ENCODE results near the gene ARPC1B. TPM values are rescaled to one million over a fixed set of nuclear protein-coding genes. Genes with fewer than 3 reads are reported as not detected.
"Not testable (repeated sequence)": the region's sequence is repeated elsewhere in the genome, so short reads cannot be mapped to it uniquely, and the experiment has no call there.

ARPC1B gene
- total RNA-seq, 1 donor: 186 TPM

- H3K4me3 ChIP-seq (ENCODE audit: low read depth, low read length): no peak overlapping the region
- TF ChIP-seq CTCF (IDR thresholded peaks at IDR 0.05; ENCODE audit: insufficient read depth, low read depth, low read length): no peak
- no peak for DNase-seq (ENCODE audit: low read depth)
Observed at GRCh38 chr7:99410635-99411034, 36.1 kb downstream of the ARPC1B start.

GRCh38 chr7:99415513-99416127 lies 41.1 kb downstream of the ARPC1B start:
- peak; percentile 74 for TF ChIP-seq CTCF (IDR thresholded peaks at IDR 0.05; ENCODE audit: insufficient read depth, low read depth, low read length)
- H3K4me3 ChIP-seq (ENCODE audit: low read depth, low read length): not testable (repeated sequence)
- DNase-seq (ENCODE audit: low read depth): peak; percentile 64

- H3K4me3 ChIP-seq (ENCODE audit: low read depth, low read length): no peak overlapping the region
- TF ChIP-seq CTCF (IDR thresholded peaks at IDR 0.05; ENCODE audit: insufficient read depth, low read depth, low read length): no peak
- no peak for DNase-seq (ENCODE audit: low read depth)
Observed at GRCh38 chr7:99418260-99418659, 43.7 kb downstream of the ARPC1B start.

- DNase-seq (ENCODE audit: low read depth): no peak
- H3K4me3 ChIP-seq (ENCODE audit: low read depth, low read length): no peak overlapping the region
- no peak for TF ChIP-seq CTCF (IDR thresholded peaks at IDR 0.05; ENCODE audit: insufficient read depth, low read depth, low read length)
Observed at GRCh38 chr7:99419323-99420021, 44.9 kb downstream of the ARPC1B start.

GRCh38 chr7:99420213-99420612 lies 45.7 kb downstream of the ARPC1B start:
- no peak for TF ChIP-seq CTCF (IDR thresholded peaks at IDR 0.05; ENCODE audit: insufficient read depth, low read depth, low read length)
- no peak overlapping the region for H3K4me3 ChIP-seq (ENCODE audit: low read depth, low read length)
- no peak for DNase-seq (ENCODE audit: low read depth)

GRCh38 chr7:99420986-99421385 lies 46.5 kb downstream of the ARPC1B start:
- H3K4me3 ChIP-seq (ENCODE audit: low read depth, low read length): no peak overlapping the region
- no peak for DNase-seq (ENCODE audit: low read depth)
- no peak for TF ChIP-seq CTCF (IDR thresholded peaks at IDR 0.05; ENCODE audit: insufficient read depth, low read depth, low read length)
